NCI-H510A treated with DMSO at 0.1 percent for 48 hours (cell line): ENCODE data around the gene MAP3K4.

Experiments
- DNase-seq: peaks from one replicate; lab custom pipeline; 2025; lab: John Stamatoyannopoulos, UW

Gene MAP3K4

DNA sequence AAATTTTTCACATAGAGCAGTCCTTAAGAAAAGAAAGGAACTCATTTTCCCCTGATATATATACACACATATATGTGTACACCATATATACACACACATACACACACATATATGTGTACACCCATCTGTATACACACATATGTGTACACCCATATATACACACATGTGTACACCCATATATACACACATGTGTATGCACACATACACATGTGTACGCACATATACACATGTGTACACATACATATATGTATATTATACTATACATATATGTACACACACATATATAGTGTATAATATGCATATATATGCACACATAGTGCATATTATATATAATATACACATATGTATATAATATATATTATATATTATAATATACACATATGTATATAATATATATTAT lies 9.1 kb downstream of the MAP3K4 start:
- DNase-seq, result no peak

GRCh38 chr6:161001421-161001820 lies 9.9 kb downstream of the MAP3K4 start:
- peak; percentile 34 for DNase-seq

DNA sequence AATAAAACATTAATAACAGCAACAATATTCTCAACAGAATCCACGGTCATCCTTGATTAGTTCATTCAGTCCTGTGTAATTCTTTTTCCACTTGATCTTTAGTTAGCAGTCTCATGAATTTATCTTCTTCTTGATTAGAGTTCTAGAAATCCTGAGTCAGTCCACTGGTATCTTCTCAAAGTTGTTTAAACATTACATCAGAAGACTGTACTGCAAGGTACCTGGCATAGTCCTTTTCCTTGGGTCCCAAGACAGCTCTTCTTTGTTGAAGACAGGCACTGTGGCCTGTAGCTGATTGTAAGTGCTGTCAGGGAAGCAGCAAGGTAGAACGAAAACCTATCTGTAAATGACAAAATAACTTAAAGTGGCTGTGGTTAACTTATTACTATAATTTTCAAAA lies 11.8 kb downstream of the MAP3K4 start:
- DNase-seq, result no peak

- DNase-seq, result no peak
These were observed 16.7 kb downstream of the MAP3K4 start for GRCh38 chr6:161008245-161008644.

DNA sequence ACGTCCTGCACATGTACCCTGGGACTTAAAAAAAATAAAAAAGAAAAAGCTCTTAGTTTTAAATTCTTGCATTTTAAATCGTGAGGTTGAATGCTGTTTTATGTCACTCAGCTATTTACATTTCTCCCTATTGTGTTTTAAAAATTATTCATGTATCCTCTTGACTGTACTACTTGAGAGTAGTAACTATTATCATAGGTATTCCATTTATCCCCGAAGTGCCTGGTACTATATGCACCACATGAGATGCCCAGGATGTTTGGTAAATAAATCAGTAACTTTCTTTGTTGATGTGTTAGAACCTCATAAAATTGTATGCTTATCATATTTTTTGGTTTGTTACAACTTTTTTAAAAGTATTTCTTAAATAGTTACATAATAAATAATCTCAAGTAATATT lies 18.4 kb downstream of the MAP3K4 start:
- DNase-seq, result no peak

- no peak for DNase-seq
These were observed 18.8 kb downstream of the MAP3K4 start for GRCh38 chr6:161010418-161010817.

GRCh38 chr6:161011492-161012480 lies 20.2 kb downstream of the MAP3K4 start:
- DNase-seq, result no peak

- DNase-seq, result no peak
These were observed 22.1 kb downstream of the MAP3K4 start for GRCh38 chr6:161013695-161014094.

GRCh38 chr6:161017766-161018564 lies 26.4 kb downstream of the MAP3K4 start:
- DNase-seq, result no peak

GRCh38 chr6:161019324-161019839 lies 27.8 kb downstream of the MAP3K4 start:
- no peak for DNase-seq

DNA sequence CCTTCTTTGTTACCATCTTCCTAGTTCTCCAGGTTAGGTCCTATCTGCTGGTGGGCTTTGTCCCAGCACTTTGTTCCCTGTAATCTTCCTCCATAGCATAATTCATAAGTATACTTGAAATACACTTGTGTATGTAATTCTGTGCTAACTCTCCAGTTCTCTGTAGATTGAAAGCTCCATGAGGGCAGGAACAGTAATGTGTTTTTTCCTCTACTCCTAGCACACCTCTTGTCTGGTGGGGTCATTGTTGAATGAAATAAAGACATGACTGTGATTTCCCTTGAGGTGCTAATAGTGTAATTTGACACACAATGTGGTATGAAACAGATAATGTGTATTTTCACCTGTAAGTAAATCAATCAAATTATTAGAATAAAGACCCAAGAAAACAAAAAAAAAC lies 30.0 kb downstream of the MAP3K4 start:
- DNase-seq, result no peak

GRCh38 chr6:161021998-161022743 lies 30.6 kb downstream of the MAP3K4 start:
- no peak for DNase-seq

GRCh38 chr6:161023316-161023715 lies 31.7 kb downstream of the MAP3K4 start:
- DNase-seq, result no peak

GRCh38 chr6:161024364-161024920 lies 32.9 kb downstream of the MAP3K4 start:
- DNase-seq, result no peak

DNA sequence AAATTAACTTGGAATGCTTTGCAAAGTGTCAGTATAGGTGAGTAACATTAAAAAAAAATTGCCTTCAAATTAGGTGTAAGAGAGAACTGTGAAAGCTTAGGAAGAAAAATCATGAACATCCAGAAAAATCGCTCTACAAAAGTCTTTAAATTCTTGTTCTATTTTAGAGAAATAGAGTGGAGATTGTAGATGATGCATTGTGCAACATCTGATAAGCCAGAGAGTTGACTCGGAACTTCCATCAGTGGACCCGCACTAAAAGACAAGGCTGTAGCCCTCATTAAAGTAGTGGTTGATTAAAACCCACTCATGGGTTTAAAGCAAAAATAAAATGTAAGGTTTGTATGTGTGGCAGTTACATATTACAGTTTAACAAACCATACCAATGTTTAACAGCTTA lies 35.8 kb downstream of the MAP3K4 start:
- DNase-seq, result no peak

DNA sequence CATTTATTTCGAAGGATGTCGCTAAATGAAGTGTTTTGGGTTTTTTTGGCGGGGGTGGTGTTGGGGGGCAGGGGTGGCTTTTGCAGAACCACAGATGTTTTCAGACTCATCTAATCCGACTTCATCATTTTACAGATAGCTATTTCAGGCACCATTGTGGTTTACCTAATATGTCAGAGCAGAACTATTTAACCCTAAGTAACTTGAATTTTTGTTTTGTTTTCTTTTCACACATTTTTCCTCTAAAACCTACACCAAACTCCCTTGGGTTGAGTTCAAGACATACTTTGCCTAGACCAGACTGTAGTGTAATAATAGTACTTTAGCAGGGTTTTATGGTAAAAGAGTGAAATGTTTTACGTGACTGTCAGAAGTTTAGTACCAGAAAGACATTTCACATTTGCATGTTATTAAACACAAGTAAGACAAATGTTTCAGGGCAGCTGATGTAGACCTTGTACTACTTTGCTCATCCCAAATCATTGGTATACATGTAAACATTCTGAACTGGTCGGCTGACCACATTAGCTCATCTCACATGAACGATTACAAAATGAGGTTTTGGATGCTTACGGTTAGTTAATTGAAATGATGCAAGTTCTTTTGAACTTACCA lies 37.7 kb downstream of the MAP3K4 start:
- DNase-seq, result no peak

DNA sequence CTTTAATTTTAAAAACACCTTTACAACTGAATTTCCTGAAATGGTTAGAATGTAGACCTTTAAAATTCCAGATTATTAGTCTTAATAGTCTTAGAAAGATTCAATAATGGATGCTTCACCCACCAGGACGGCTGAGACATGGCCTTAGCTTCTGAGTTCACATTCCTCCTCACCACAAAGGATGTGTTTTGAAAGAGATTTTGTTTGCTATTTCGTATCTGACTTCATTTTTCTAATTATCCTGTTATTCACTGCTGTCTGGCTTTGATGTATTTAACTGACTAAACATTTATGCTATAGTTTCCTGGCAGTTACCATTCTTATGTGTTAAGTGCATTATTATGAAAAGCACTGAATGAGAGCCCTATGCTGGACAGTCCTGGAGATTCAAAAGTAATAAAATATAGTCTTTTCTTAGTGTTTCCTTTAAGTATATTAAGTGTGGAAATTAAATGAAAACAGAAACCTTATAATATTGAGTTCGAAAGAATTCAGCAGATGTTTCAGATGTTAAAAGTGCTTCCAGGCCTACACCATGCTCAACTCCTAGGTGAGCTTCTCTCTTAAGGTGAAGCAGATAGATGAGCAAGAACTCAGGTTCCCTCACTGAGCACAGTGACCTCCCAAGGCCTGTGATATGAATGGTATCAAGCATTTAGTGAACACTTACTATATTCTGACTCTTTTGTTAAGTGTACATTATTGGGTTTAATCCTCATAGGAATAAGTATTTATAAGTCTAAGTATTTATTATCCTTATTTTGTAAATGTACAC lies 40.3 kb downstream of the MAP3K4 start:
- no peak for DNase-seq

GRCh38 chr6:161033667-161034066 lies 42.1 kb downstream of the MAP3K4 start:
- DNase-seq, result peak; percentile 16

GRCh38 chr6:161035182-161035980 lies 43.8 kb downstream of the MAP3K4 start:
- no peak for DNase-seq

DNA sequence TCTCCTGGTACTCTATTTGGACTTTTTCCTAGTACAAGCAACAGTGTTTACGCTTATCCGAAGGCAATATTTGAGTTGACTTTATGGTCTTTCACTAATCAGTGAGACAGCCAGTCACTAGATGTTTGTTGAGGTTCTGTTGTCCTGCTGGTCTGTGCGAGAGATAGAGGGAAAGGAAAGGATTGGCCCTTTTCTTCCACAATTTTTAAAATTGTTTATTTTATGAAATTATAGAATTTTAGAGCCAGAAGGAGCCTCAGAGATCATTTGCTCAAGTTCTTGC lies 44.4 kb downstream of the MAP3K4 start:
- DNase-seq, result no peak
